IMR-90 (cell line): Measurements from ENCODE around the gene UQCRC1. TPM values are rescaled to one million over a fixed set of nuclear protein-coding genes. Genes with fewer than 3 reads are reported as not detected.

Source experiments
- ATAC-seq: fragments of 200-7000 bp; cut with Tn5 transposase; 2 replicates; pipeline ENCODE4 v1.9.1; 2020; ENCODE audit warnings: low read depth, mild to moderate bottlenecking, moderate library complexity
- BruUV-seq: library from RNA; stranded (reverse); fragments of 400-500 nt; replicated peaks from 2 replicates; lab custom pipeline; 2021; lab: Mats Ljungman, UMichigan
- CTCF ChIA-PET: fragments of 300-600 bp; formaldehyde crosslinking; extraction: SDS; loops from one replicate; lab custom pipeline; 2021; ENCODE audit warnings: antibody characterized with exemption; lab: Yijun Ruan, JAX
- POLR2A ChIA-PET: fragments of 300-600 bp; sonication (Branson Sonifier 250); formaldehyde crosslinking; loops from one replicate; lab custom pipeline; 2022; ENCODE audit warnings: antibody characterized with exemption; ENCODE audit not compliant: unreplicated experiment; lab: Charles Lee
- DNase-seq: peaks from one replicate; pipeline ENCODE4 v3.0.0; 2013
- H2AFZ ChIP-seq: replicated peaks from 2 replicates; pipeline ENCODE3; 2013; ENCODE audit warnings: low read length, mild to moderate bottlenecking; ENCODE audit not compliant: poor library complexity
- H2AK5ac ChIP-seq: 2 replicates; pipeline ENCODE4 v1.6.1; 2013; ENCODE audit warnings: low read depth, low read length, inconsistent platforms
- H2AK9ac ChIP-seq: replicated peaks from 2 replicates; pipeline ENCODE3; 2013; ENCODE audit warnings: mild to moderate bottlenecking, low read depth, low read length, moderate library complexity; ENCODE audit not compliant: poor library complexity
- H2BK120ac ChIP-seq: 2 replicates; pipeline ENCODE4 v1.6.1; 2013; ENCODE audit warnings: low read depth, low read length, inconsistent platforms
- H2BK15ac ChIP-seq: 3 replicates; pipeline ENCODE4 v1.6.1; 2013; ENCODE audit warnings: low read depth, low read length, inconsistent platforms
- H2BK20ac ChIP-seq: 2 replicates; pipeline ENCODE4 v1.6.1; 2013; ENCODE audit warnings: low read depth, mild to moderate bottlenecking, inconsistent platforms, low read length, moderate library complexity
- H2BK5ac ChIP-seq: 2 replicates; pipeline ENCODE4 v1.6.1; 2013; ENCODE audit warnings: mild to moderate bottlenecking, low read depth, low read length, inconsistent platforms; ENCODE audit not compliant: poor library complexity, severe bottlenecking
- H3K14ac ChIP-seq: replicated peaks from 2 replicates; pipeline ENCODE4 v1.6.1; 2013; ENCODE audit warnings: low read depth, low read length, inconsistent platforms
- H3K18ac ChIP-seq: 2 replicates; pipeline ENCODE4 v1.6.1; 2013; ENCODE audit warnings: low read depth, low read length, control low read depth
- H3K23ac ChIP-seq: 2 replicates; pipeline ENCODE4 v1.6.1; 2013; ENCODE audit warnings: low read depth, low read length, inconsistent platforms
- H3K27ac ChIP-seq: 2 replicates; pipeline ENCODE4 v1.5.1; 2013; ENCODE audit warnings: mild to moderate bottlenecking, control low read depth, low read length; ENCODE audit not compliant: insufficient read depth
- H3K27me3 ChIP-seq: 2 replicates; pipeline ENCODE4 v1.6.1; 2013; ENCODE audit warnings: low read length; ENCODE audit not compliant: control insufficient read depth, insufficient read depth
- H3K36me3 ChIP-seq: 2 replicates; pipeline ENCODE4 v1.6.1; 2013; ENCODE audit warnings: low read length, mixed read lengths; ENCODE audit not compliant: control insufficient read depth, insufficient read depth
- H3K4ac ChIP-seq: 2 replicates; pipeline ENCODE4 v1.6.1; 2013; ENCODE audit warnings: low read depth, low read length, inconsistent platforms
- H3K4me1 ChIP-seq: 2 replicates; pipeline ENCODE4 v1.6.1; 2013; ENCODE audit warnings: low read length, mixed read lengths; ENCODE audit not compliant: control insufficient read depth, insufficient read depth
- H3K4me2 ChIP-seq: 2 replicates; pipeline ENCODE4 v1.6.1; 2013; ENCODE audit warnings: low read depth, mild to moderate bottlenecking, control low read depth, low read length, moderate library complexity
- H3K4me3 ChIP-seq: 2 replicates; pipeline ENCODE4 v1.5.1; 2013; ENCODE audit warnings: low read depth, mild to moderate bottlenecking, control low read depth, low read length, moderate library complexity; ENCODE audit not compliant: insufficient read depth
- H3K56ac ChIP-seq: 2 replicates; pipeline ENCODE4 v1.6.1; 2013; ENCODE audit warnings: low read length, inconsistent platforms; ENCODE audit not compliant: insufficient read depth; ENCODE audit errors: extremely low read depth
- H3K79me1 ChIP-seq, 2 experiments: 2 replicates each; pipeline ENCODE4 v1.6.1; 2013; ENCODE audit warnings: low read length in 2 of 2, inconsistent platforms in 1 of 2, low read depth in 1 of 2
- H3K9ac ChIP-seq: 2 replicates; pipeline ENCODE4 v1.6.1; 2013; ENCODE audit warnings: low read depth, low read length, control low read depth
- H3K9me1 ChIP-seq: 2 replicates; pipeline ENCODE4 v1.6.1; 2013; ENCODE audit warnings: low read length, inconsistent platforms; ENCODE audit not compliant: insufficient read depth
- H3K9me3 ChIP-seq: 2 replicates; pipeline ENCODE4 v1.6.1; 2013; ENCODE audit warnings: low read length; ENCODE audit not compliant: control insufficient read depth, insufficient read depth
- H4K20me1 ChIP-seq: 2 replicates; pipeline ENCODE4 v1.6.1; 2013; ENCODE audit warnings: low read length, inconsistent platforms; ENCODE audit not compliant: insufficient read depth
- H4K5ac ChIP-seq: 2 replicates; pipeline ENCODE4 v1.6.1; 2013; ENCODE audit warnings: mild to moderate bottlenecking, low read depth, low read length, control low read depth
- H4K8ac ChIP-seq, 2 experiments: 2 replicates each; pipeline ENCODE4 v1.6.1; 2013; ENCODE audit warnings: low read depth in 2 of 2, low read length in 2 of 2, control low read depth in 1 of 2, inconsistent platforms in 1 of 2
- H4K91ac ChIP-seq: 2 replicates; pipeline ENCODE4 v1.6.1; 2013; ENCODE audit warnings: low read depth, low read length, inconsistent platforms; ENCODE audit not compliant: insufficient read depth
- CEBPB ChIP-seq: IDR thresholded peaks from 2 replicates; pipeline ENCODE4 v1.6.1; 2012; ENCODE audit warnings: low read depth, low read length, improper control_type of control experiment
- MAZ ChIP-seq: IDR thresholded peaks from 2 replicates; pipeline ENCODE4 v1.6.1; 2012; ENCODE audit warnings: low read depth, mild to moderate bottlenecking, low read length, improper control_type of control experiment, moderate library complexity, borderline replicate concordance
- MXI1 ChIP-seq: IDR thresholded peaks from 2 replicates; pipeline ENCODE4 v1.6.1; 2012; ENCODE audit warnings: low read depth, mild to moderate bottlenecking, low read length, moderate library complexity, borderline replicate concordance
- RCOR1 ChIP-seq: IDR thresholded peaks from 2 replicates; pipeline ENCODE4 v1.6.1; 2012; ENCODE audit warnings: mild to moderate bottlenecking, low read length, improper control_type of control experiment; ENCODE audit not compliant: insufficient replicate concordance
- WGBS, 2 experiments: methylation state at CpG; one replicate each; pipeline versions ENCODE4 v1.1.5 to v1.1.7; 2013; ENCODE audit warnings: missing lambda C conversion rate in 2 of 2; ENCODE audit not compliant: insufficient read length in 1 of 2; ENCODE audit errors: extremely low coverage in 2 of 2; 5-methylcytosine and 5-hydroxymethylcytosine counted together
- dilution Hi-C: fragments of 300-500 bp; cut with HindIII; formaldehyde crosslinking; loops from one replicate; pipeline ENCODE4 v1.14.3; 2018; ENCODE audit warnings: low sequenced_read_pairs; ENCODE audit not compliant: unreplicated experiment
- in situ Hi-C: fragments of 300-500 bp; cut with MboI; formaldehyde crosslinking; loops from 3 replicates; pipeline ENCODE4 v1.14.3; 2019; ENCODE audit warnings: low sequenced_read_pairs, inconsistent platforms, mixed read lengths
- intact Hi-C: fragments of 100-400 bp; cut with micrococcal nuclease; formaldehyde crosslinking; loops from 2 replicates; pipeline ENCODE4 v1.10.0; 2022
- polyA plus RNA-seq, 3 experiments: library from polyadenylated mRNA; depleted of rRNA; stranded (reverse); fragments of >200 nt; gene quantifications; 2 replicates each; pipeline ENCODE4 v1.2.3, GENCODE V29; 2012; ENCODE audit warnings: low replicate concordance in 1 of 3
- total RNA-seq: library from RNA; depleted of rRNA; stranded (reverse); fragments of >200 nt; gene quantifications from 2 replicates; pipeline ENCODE4 v1.2.3, GENCODE V29; 2012

The UQCRC1 gene
- total and polyA plus RNA-seq, 2 of the 4 experiments (the other 2 are of a cell fraction) = 474 to 1,365 TPM

- TF ChIP-seq CEBPB (no peak), MAZ (no peak)
These were observed 10.4 kb upstream of the UQCRC1 start (continued) for GRCh38 chr3:48619541-48620524.

- intact Hi-C loops (no loop called here), in situ Hi-C loops (no loop called here), dilution Hi-C loops (no loop called here)
- DNase-seq (no peak), ATAC-seq (no peak)
- Histone ChIP-seq H4K20me1 (no peaks in the 10 kb centered on the region), H4K5ac (no peak overlapping the region), H3K23ac (no peak overlapping the region), H4K8ac (no peak overlapping the region), H3K27ac (no peak overlapping the region), H3K9me3 (peaks cover 10% of the 10 kb centered on the region), H3K14ac (no peak overlapping the region), H3K27me3 (no peaks in the 10 kb centered on the region), H3K4me2 (no peak overlapping the region), H4K91ac (no peak overlapping the region), H2BK5ac (peak overlapping the region; percentile 60), H3K4ac (no peak overlapping the region), H2BK120ac (no peak overlapping the region), H3K9ac (no peak overlapping the region), H3K79me1 (no peaks in the 10 kb centered on the region), H2AK9ac (no peak overlapping the region), H2BK15ac (peak overlapping the region; percentile 56; the same call in 2 of the 3 replicates), H3K4me1 (peaks cover 25% of the 10 kb centered on the region), H3K56ac (no peak overlapping the region; the same call in 1 of the 2 replicates), H2AK5ac (peak overlapping the region; percentile 58; the same call in 1 of the 2 replicates), H3K4me3 (no peak overlapping the region), H3K36me3 (peaks cover 14% of the 10 kb centered on the region; the same call in 1 of the 2 replicates), H3K9me1 (peaks cover 5% of the 10 kb centered on the region; the same call in 1 of the 2 replicates), H3K18ac (no peak overlapping the region), H2AFZ (no peak overlapping the region), H2BK20ac (no peak overlapping the region)
- BruUV-seq = no TSS peak
- POLR2A ChIA-PET = no interaction called here
- TF ChIP-seq MXI1 = no peak
- peak; percentile 47 for TF ChIP-seq RCOR1
- WGBS, 2 experiments = no CpG with 5 or more reads among the region's 4 CpGs
- CTCF ChIA-PET = interaction anchor here (0.9 kb wide), 1 partner anchor 18 kb away, joined by 3 read pairs; no protein-coding TSS in a partner anchor
These were observed 8.1 kb upstream of the UQCRC1 start for GRCh38 chr3:48617559-48617958.
